ENCODE results near the gene SETD1B. TPM values are rescaled to one million over a fixed set of nuclear protein-coding genes. Genes with fewer than 3 reads are reported as not detected.

The SETD1B gene
- total and polyA plus RNA-seq, 4 experiments from 2014 or later, result 0.13 to 69.3 (median 35.2) TPM

DNA sequence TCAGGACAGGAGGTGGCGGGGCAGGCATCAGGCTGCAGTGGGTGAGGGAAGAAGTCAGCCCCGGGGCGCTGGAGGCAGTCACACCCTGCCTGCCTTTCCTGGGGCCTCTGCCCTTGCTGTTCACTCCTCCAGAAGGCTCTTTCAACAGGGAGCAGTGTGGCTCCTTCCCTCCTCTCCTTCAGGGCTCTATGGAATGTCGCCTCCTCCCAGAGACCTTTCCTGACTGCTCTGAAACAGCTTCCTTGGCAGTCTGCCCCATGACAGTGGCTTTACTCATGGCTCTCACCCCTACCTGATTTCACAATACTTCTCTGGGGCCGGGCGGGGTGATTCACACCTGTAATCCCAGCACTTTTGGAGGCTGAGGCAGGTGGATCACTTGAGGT is 17.4 kb upstream of the SETD1B start:
- no peaks in the 10 kb centered on the region for H3K36me3 ChIP-seq (ENCODE audit: insufficient read depth, low read length)
- no peaks in the 10 kb centered on the region for H3K9me3 Mint-ChIP-seq

DNA sequence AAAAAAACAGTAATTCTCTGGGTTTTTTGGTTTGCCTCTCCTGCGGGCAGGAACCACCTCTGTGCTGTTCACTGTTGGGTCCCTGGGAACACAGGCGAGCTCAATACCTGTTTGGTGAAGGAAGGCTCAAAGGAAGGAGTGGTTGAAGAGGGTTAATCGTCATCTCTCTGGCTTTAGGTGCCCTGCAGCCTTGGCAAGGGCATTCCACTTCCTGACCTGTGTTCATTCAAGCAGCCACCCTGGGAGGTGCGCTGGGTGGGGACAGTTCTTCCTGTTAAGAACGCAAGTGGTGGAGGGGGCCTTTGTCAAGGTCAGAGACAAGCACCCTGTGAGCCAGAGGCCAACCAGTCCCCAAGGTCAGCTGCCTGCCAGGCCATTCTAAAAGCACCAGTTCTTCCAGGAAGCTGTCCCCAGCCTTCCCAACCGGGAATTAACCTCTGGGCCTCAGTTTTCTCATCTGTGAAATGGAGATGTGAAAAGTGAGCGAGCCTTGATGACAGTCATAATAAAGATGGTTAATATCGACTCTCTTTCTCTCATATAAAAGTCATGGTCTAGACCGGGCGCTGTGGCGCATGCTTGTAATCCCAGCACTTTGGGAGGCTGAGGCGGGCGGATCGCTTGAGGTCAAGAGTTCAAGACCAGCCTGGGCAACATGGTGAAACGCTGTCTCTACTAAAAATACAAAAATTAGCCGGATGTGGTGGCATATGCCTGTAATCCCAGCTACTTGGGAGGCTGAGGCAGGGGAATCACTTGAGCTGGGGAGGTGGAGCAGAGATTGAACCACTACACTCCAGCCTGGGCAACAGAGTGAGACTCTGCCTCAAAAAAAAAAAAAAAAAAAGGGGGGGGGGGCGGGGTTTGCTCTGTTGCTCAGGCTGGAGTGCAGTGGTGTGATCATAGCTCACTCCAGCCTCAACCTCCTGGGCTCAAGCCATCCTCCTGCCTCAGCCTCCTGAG is 16.5 kb upstream of the SETD1B start:
- intact Hi-C loops (cut with micrococcal nuclease), result loop anchor here (5.0 kb wide), 1 partner anchor 1495 kb away; the partner anchor contains the start of genes RNU4-1 and RNU4-2
- Histone ChIP-seq H3K36me3 (ENCODE audit: insufficient read depth, low read length) (no peaks in the 10 kb centered on the region), H3K4me3 (ENCODE audit: low read length in 2 of 2) (peak overlapping the region in 1 of 2 donors; percentile 49), H3K27me3 (ENCODE audit: insufficient read depth, low read length) (no peaks in the 10 kb centered on the region), H3K27ac (ENCODE audit: low read depth, low read length) (peak overlapping the region; percentile 97), H3K9me3 (ENCODE audit: control insufficient read depth in 1 of 2, low read length in 2 of 2) (no peaks in the 10 kb centered on the region), H3K4me1 (ENCODE audit: insufficient read depth, low read length) (peaks cover 89% of the 10 kb centered on the region)
- Mint-ChIP-seq H3K27me3 (no peaks in the 10 kb centered on the region), H3K4me1 (peaks cover 55 to 96% (median 75%) of the 10 kb centered on the region in 4 donors), H3K36me3 (peaks cover 20 to 54% of the 10 kb centered on the region in 2 donors), H3K27ac (peak overlapping the region; percentile 98 to 100 (median 99)), H3K4me3 (peak overlapping the region; percentile 83 to 99 (median 92)), H3K9me3 (no peaks in the 10 kb centered on the region)
- CTCF ChIA-PET (ENCODE audit: partially characterized antibody), result interaction anchor here (0.7 to 17.7 kb wide), 6 partner anchors 6 to 99 kb away, joined by 3 to 559 read pairs (median 12); partner anchors contain the start of gene RHOF
- peak; percentile 63 to 75 (median 65) for DNase-seq
- POLR2A ChIA-PET (ENCODE audit: partially characterized antibody), result interaction anchor here (0.6 to 44.6 kb wide), 9 partner anchors 4 to 457 kb away, joined by 3 to 2727 read pairs (median 6); partner anchors contain the start of genes RHOF, SETD1B and TMEM120B

More for the DNA sequence above, 17.4 kb upstream of the SETD1B start:
- Mint-ChIP-seq H3K4me1 (peaks cover 62 to 96% (median 80%) of the 10 kb centered on the region in 4 donors), H3K27ac (peak overlapping the region; percentile 98 to 100 (median 99)), H3K27me3 (no peaks in the 10 kb centered on the region), H3K36me3 (peaks cover 23 to 54% of the 10 kb centered on the region in 2 donors), H3K4me3 (peak overlapping the region; percentile 82 to 99 (median 89))
- H3K4me1 ChIP-seq (ENCODE audit: insufficient read depth, low read length), result peaks cover 94% of the 10 kb centered on the region
- ChIA-PET CTCF (ENCODE audit: partially characterized antibody) (interaction anchor here (3.7 to 17.7 kb wide), 3 partner anchors 7 to 25 kb away, joined by 20 to 559 read pairs (median 559); partner anchors contain the start of gene RHOF), POLR2A (ENCODE audit: partially characterized antibody) (interaction anchor here (0.6 to 44.6 kb wide), 6 partner anchors 4 to 458 kb away, joined by 3 to 2727 read pairs (median 6); partner anchors contain the start of genes RHOF, SETD1B and TMEM120B)
- peak overlapping the region in 1 of 2 donors; percentile 49 for H3K4me3 ChIP-seq (ENCODE audit: low read length in 2 of 2)
- H3K27ac ChIP-seq (ENCODE audit: low read depth, low read length), result peak overlapping the region; percentile 97
- intact Hi-C loops (cut with micrococcal nuclease), result loop anchor here (5.0 kb wide), 1 partner anchor 1494 kb away; the partner anchor contains the start of genes RNU4-1 and RNU4-2
- DNase-seq, result peak; percentile 39 to 83 (median 46)
- H3K27me3 ChIP-seq (ENCODE audit: insufficient read depth, low read length), result no peaks in the 10 kb centered on the region
- H3K9me3 ChIP-seq (ENCODE audit: control insufficient read depth in 1 of 2, low read length in 2 of 2), result no peaks in the 10 kb centered on the region

DNA sequence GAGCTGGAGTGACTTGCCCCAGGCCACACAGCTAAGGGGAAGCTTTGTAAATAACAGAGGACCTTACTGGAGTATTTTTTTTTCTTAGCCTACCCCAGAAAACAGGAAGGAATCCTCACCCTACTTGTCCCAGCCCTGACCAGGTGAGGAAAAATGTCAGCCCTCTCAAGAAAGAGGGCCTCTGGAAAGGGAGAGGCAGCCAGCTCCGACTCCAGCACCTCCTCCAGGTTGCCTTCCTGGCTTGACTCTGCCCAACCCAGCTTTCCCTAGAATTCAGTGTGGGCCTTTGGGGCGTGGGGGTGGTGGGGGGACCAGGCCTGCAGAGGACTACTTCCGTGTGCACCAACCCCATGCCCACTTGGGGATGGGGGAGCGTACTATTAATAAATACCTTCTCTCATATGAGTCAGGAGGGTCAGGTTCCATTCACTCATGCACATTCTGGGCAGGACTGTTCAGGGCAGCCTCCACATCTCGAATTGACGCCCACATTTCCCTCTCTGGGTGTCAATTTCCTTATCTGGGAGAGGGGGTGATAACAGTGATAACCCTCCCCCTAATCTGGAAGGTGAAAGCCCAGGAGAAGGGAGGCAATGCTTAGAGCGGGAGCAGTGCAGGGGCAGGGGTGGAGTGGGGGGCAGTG is 15.5 kb upstream of the SETD1B start:
- H3K36me3 Mint-ChIP-seq, result peaks cover 20 to 52% of the 10 kb centered on the region in 2 donors
- no peaks in the 10 kb centered on the region for H3K27me3 Mint-ChIP-seq
- H3K27me3 ChIP-seq (ENCODE audit: insufficient read depth, low read length), result no peaks in the 10 kb centered on the region
- ChIA-PET POLR2A (ENCODE audit: partially characterized antibody) (interaction anchor here (0.6 to 44.6 kb wide), 6 partner anchors 3 to 331 kb away, joined by 3 to 2727 read pairs (median 9); partner anchors contain the start of genes KDM2B, RHOF, SETD1B and TMEM120B), CTCF (ENCODE audit: partially characterized antibody) (interaction anchor here (0.7 to 17.7 kb wide), 7 partner anchors 5 to 100 kb away, joined by 3 to 559 read pairs (median 5); partner anchors contain the start of gene RHOF)
- peak overlapping the region; percentile 98 to 100 (median 99) for H3K27ac Mint-ChIP-seq
- no peaks in the 10 kb centered on the region for H3K36me3 ChIP-seq (ENCODE audit: insufficient read depth, low read length)
- H3K4me3 ChIP-seq (ENCODE audit: low read length in 2 of 2), result peak overlapping the region; percentile 68 to 75
- peaks cover 81% of the 10 kb centered on the region for H3K4me1 ChIP-seq (ENCODE audit: insufficient read depth, low read length)
- H3K9me3 Mint-ChIP-seq, result no peaks in the 10 kb centered on the region
- peak overlapping the region; percentile 85 to 99 (median 94) for H3K4me3 Mint-ChIP-seq
- no peak for DNase-seq
- peak overlapping the region; percentile 97 for H3K27ac ChIP-seq (ENCODE audit: low read depth, low read length)
- intact Hi-C loops (cut with micrococcal nuclease), result loop anchor here (5.0 kb wide), 1 partner anchor 1496 kb away; the partner anchor contains the start of genes RNU4-1 and RNU4-2
- H3K9me3 ChIP-seq (ENCODE audit: control insufficient read depth in 1 of 2, low read length in 2 of 2), result no peaks in the 10 kb centered on the region
- peaks cover 49 to 90% (median 69%) of the 10 kb centered on the region in 4 donors for H3K4me1 Mint-ChIP-seq

DNA sequence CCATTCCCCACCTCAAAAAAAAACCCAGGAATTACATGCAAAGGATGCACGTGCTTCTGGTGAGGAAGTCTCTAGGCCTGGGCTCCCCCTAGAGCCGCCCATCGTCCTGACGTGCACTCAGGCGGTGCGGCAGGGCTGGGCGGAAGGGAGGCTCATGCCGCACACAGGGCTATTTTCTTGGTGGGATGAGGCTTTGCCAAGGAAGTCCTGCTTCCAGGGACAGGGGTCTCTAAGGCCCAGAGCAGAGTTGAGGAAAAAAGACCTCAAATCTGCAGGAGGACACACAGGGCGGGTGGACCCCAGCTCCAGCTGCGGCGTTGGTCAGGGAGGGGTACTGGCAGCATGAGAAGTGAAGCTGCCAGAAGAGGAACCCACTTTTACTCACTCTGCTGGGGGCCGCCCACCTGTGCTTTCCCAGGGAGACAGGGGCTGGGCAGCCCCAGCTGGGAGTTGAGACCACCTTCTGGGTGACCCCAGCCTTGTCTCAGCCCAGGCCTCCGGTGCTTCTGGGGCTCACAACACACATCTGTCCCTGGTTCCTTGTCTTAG is 14.5 kb upstream of the SETD1B start:
- Mint-ChIP-seq H3K27ac (peak overlapping the region; percentile 98 to 100 (median 99)), H3K27me3 (no peaks in the 10 kb centered on the region)
- CTCF ChIA-PET (ENCODE audit: partially characterized antibody), result interaction anchor here (0.6 to 15.1 kb wide), 7 partner anchors 10 to 230 kb away, joined by 3 to 918 read pairs (median 5); partner anchors contain the start of genes PSMD9 and SETD1B

DNA sequence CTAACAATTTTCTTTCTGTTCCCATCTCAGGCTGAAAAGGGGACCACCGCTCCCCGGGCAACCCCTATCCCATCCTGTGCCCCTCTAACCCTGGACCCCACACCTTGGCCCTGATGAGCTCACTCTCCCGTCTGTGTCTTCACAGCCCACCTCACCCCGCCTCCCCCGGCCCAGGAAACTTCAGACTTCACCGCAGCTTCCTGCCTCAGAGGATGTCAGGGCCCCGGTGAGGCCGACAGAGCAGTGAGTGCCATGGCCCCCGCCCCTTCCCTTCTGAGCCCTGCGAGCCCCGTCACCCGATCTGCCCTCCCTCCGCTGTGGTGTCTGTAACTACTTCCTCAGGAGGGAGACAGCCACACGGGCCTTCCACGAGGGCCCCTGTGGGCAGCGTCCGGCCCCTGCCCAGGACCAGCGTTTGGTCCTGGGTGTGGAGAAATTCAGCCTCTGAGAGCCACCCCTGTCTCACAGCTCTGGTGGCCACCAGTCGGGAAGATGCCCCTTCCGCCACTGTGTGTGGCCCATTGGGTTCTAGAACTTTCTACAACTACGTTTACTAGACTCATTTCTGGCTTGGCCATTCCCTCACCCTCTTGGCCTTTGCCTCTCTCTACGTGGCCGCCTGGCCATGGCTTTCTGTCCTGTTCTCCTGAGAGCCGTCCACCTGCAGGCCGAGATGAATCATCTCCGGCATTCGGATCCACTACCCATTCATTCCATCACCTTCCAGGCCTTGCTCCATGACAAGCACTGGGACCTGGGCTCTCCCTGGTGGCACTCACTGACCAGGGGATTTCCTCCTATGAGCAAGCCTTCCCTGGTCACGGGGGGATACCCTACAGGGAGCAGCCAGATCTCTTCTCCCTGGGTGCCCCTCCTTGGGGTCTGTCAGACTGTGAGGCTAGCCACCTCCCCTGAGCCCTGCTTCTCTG is 13.7 kb upstream of the SETD1B start:
- peaks cover 46 to 86% (median 63%) of the 10 kb centered on the region in 4 donors for H3K4me1 Mint-ChIP-seq
- peak overlapping the region; percentile 98 to 100 (median 99) for H3K27ac Mint-ChIP-seq
- intact Hi-C loops (cut with micrococcal nuclease), result loop anchor here (1.0 to 5.0 kb wide), 5 partner anchors 78 to 1498 kb away; partner anchors contain the start of genes ORAI1, RNU4-1, RNU4-2 and TMEM120B
- CTCF ChIA-PET (ENCODE audit: partially characterized antibody), result interaction anchor here (0.6 to 15.1 kb wide), 10 partner anchors 10 to 231 kb away, joined by 3 to 918 read pairs (median 4); partner anchors contain the start of genes PSMD9 and SETD1B
- peaks cover 11 to 53% of the 10 kb centered on the region in 2 donors for H3K36me3 Mint-ChIP-seq
- no peaks in the 10 kb centered on the region for H3K27me3 Mint-ChIP-seq
- H3K4me3 ChIP-seq (ENCODE audit: low read length in 2 of 2), result peak overlapping the region; percentile 68 to 75
- POLR2A ChIA-PET (ENCODE audit: partially characterized antibody), result interaction anchor here (0.6 to 44.6 kb wide), 14 partner anchors 1 to 391 kb away, joined by 3 to 2727 read pairs (median 6); partner anchors contain the start of genes KDM2B, PSMD9, RHOF and SETD1B
- DNase-seq, result peak; percentile 93 to 99 (median 94)
- H3K27me3 ChIP-seq (ENCODE audit: insufficient read depth, low read length), result no peaks in the 10 kb centered on the region
- H3K4me1 ChIP-seq (ENCODE audit: insufficient read depth, low read length), result peaks cover 75% of the 10 kb centered on the region
- no peaks in the 10 kb centered on the region for H3K36me3 ChIP-seq (ENCODE audit: insufficient read depth, low read length)
- peak overlapping the region; percentile 97 for H3K27ac ChIP-seq (ENCODE audit: low read depth, low read length)
- peak overlapping the region; percentile 85 to 99 (median 94) for H3K4me3 Mint-ChIP-seq
- H3K9me3 Mint-ChIP-seq, result no peaks in the 10 kb centered on the region
- no peaks in the 10 kb centered on the region for H3K9me3 ChIP-seq (ENCODE audit: control insufficient read depth in 1 of 2, low read length in 2 of 2)

More for the DNA sequence above, 14.5 kb upstream of the SETD1B start:
- Mint-ChIP-seq H3K4me3 (peak overlapping the region; percentile 85 to 99 (median 94)), H3K9me3 (no peaks in the 10 kb centered on the region), H3K4me1 (peaks cover 47 to 86% (median 63%) of the 10 kb centered on the region in 4 donors), H3K36me3 (peaks cover 17 to 53% of the 10 kb centered on the region in 2 donors)
- H3K27me3 ChIP-seq (ENCODE audit: insufficient read depth, low read length), result no peaks in the 10 kb centered on the region
- H3K4me1 ChIP-seq (ENCODE audit: insufficient read depth, low read length), result peaks cover 75% of the 10 kb centered on the region
- no peaks in the 10 kb centered on the region for H3K36me3 ChIP-seq (ENCODE audit: insufficient read depth, low read length)
- DNase-seq, result peak; percentile 49 to 63 (median 60)
- intact Hi-C loops (cut with micrococcal nuclease), result loop anchor here (5.0 kb wide), 1 partner anchor 1497 kb away; the partner anchor contains the start of genes RNU4-1 and RNU4-2
- H3K9me3 ChIP-seq (ENCODE audit: control insufficient read depth in 1 of 2, low read length in 2 of 2), result no peaks in the 10 kb centered on the region
- peak overlapping the region; percentile 68 to 75 for H3K4me3 ChIP-seq (ENCODE audit: low read length in 2 of 2)
- H3K27ac ChIP-seq (ENCODE audit: low read depth, low read length), result peak overlapping the region; percentile 97
- POLR2A ChIA-PET (ENCODE audit: partially characterized antibody), result interaction anchor here (0.9 to 44.6 kb wide), 11 partner anchors 2 to 390 kb away, joined by 3 to 2727 read pairs (median 6); partner anchors contain the start of genes KDM2B, PSMD9, RHOF and SETD1B
